ENCODE results near the gene GRAMD2B.
"Not testable (repeated sequence)": the region's sequence is repeated elsewhere in the genome, so short reads cannot be mapped to it uniquely, and the experiment has no call there.

- not testable (repeated sequence) for TF ChIP-seq EZH2 (IDR thresholded peaks at IDR 0.05; ENCODE audit: borderline replicate concordance, low read length)
- TF ChIP-seq, protein P1, sequence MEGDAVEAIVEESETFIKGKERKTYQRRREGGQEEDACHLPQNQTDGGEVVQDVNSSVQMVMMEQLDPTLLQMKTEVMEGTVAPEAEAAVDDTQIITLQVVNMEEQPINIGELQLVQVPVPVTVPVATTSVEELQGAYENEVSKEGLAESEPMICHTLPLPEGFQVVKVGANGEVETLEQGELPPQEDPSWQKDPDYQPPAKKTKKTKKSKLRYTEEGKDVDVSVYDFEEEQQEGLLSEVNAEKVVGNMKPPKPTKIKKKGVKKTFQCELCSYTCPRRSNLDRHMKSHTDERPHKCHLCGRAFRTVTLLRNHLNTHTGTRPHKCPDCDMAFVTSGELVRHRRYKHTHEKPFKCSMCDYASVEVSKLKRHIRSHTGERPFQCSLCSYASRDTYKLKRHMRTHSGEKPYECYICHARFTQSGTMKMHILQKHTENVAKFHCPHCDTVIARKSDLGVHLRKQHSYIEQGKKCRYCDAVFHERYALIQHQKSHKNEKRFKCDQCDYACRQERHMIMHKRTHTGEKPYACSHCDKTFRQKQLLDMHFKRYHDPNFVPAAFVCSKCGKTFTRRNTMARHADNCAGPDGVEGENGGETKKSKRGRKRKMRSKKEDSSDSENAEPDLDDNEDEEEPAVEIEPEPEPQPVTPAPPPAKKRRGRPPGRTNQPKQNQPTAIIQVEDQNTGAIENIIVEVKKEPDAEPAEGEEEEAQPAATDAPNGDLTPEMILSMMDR (conservative IDR thresholded peaks at IDR 0.05 in 1 of 2, IDR thresholded peaks at IDR 0.05 in 1 of 2; ENCODE audit: extremely low read depth in 1 of 2, insufficient read depth in 1 of 2, low read depth in 1 of 2, low read length in 2 of 2) = not testable (repeated sequence)
These were observed 47.3 kb downstream of the GRAMD2B start for GRCh38 chr5:126470529-126470928.

Measured in mammary epithelial cell (primary cell).